Right cardiac atrium (tissue), 5 donors: ENCODE results near the gene GPER1. TPM values are rescaled to one million over a fixed set of nuclear protein-coding genes. Genes with fewer than 3 reads are reported as not detected.

Experiments
- ATAC-seq, 2 donors: fragments of 200-7000 bp; cut with Tn5 transposase; one replicate each; pipeline versions ENCODE4 v1.8.0 to v1.9.1; 2020; ENCODE audit warnings: moderate library complexity in 2 of 2, mild to moderate bottlenecking in 1 of 2
- DNase-seq, 3 donors: peaks; one replicate each; pipeline ENCODE4 v3.0.0-alpha.2; 2020
- H3K27ac ChIP-seq: one replicate; pipeline ENCODE4 v1.5.1; 2013; ENCODE audit warnings: mild to moderate bottlenecking, low read length, control low read depth, moderate library complexity
- H3K27me3 ChIP-seq: one replicate; pipeline ENCODE4 v1.6.1; 2013; ENCODE audit not compliant: control insufficient read depth, insufficient read depth
- H3K4me1 ChIP-seq: one replicate; pipeline ENCODE4 v1.6.1; 2013; ENCODE audit warnings: low read length; ENCODE audit not compliant: control insufficient read depth, insufficient read depth
- H3K4me3 ChIP-seq: one replicate; pipeline ENCODE4 v1.5.1; 2013; ENCODE audit warnings: low read length, control low read depth
- H3K9me3 ChIP-seq: one replicate; pipeline ENCODE4 v1.6.1; 2013; ENCODE audit warnings: low read length; ENCODE audit not compliant: control insufficient read depth
- WGBS: extraction: QIAGEN DNeasy Blood & Tissue Kit; methylation state at CpG from one replicate; pipeline ENCODE4 v1.1.7; 2013; 5-methylcytosine and 5-hydroxymethylcytosine counted together
- intact Hi-C, 4 donors: fragments of 100-400 bp; cut with DNase I; formaldehyde crosslinking; loops; one replicate each; pipeline versions ENCODE4 v1.11.0 to v1.14.0; 2022 to 2023
- polyA plus RNA-seq: library from polyadenylated mRNA; stranded (reverse); fragments of 200-250 nt; gene quantifications from one replicate; pipeline ENCODE4 v1.2.3, GENCODE V29; 2013
- total RNA-seq, 4 donors: library from RNA; stranded (reverse); fragmentation: NEBNext Ultra II Directional; extraction: Animal tissue kit (Norgen Biotek cat#: 25700); gene quantifications; one replicate each; pipeline ENCODE4 v1.2.1, GENCODE V29; 2021
- donor health status: healthy with polysubstance abuse.
- donor health status: DM: no; HTN: yes; CAD: no.
- donor health status: DM: no; HTN: no; CAD: no.
- donor health status: DM: no; HTN: yes; CAD: no; lungs with severe emphysema.
- donor health status: DM: yes; HTN: yes; CAD: no.

Gene GPER1
- total and polyA plus RNA-seq, 5 donors = 3.0 to 6.7 (median 4.3) TPM

- DNase-seq (peak; percentile 42 to 72 (median 61)), ATAC-seq (peak; percentile 50 to 52)
- Histone ChIP-seq H3K4me3 (no peak overlapping the region), H3K27me3 (no peaks in the 10 kb centered on the region), H3K27ac (no peak overlapping the region), H3K4me1 (no peaks in the 10 kb centered on the region), H3K9me3 (no peaks in the 10 kb centered on the region)
- WGBS = 61% methylated on average over 23 of the region's 23 CpGs
- intact Hi-C loops = no loop called here
These were observed 37.1 kb downstream of the GPER1 start for GRCh38 chr7:1124816-1125602.

- WGBS = 97% methylated on average over 16 of the region's 16 CpGs
- Histone ChIP-seq H3K4me3 (no peak overlapping the region), H3K9me3 (no peaks in the 10 kb centered on the region), H3K4me1 (no peaks in the 10 kb centered on the region), H3K27ac (no peak overlapping the region), H3K27me3 (no peaks in the 10 kb centered on the region)
- intact Hi-C loops = no loop called here
- peak in 2 of 3 donors; percentile 36 to 55 for DNase-seq
- ATAC-seq = no peak
These were observed 37.7 kb downstream of the GPER1 start for GRCh38 chr7:1125603-1125969.

GRCh38 chr7:1127001-1127400, 39.1 kb downstream of the GPER1 start:
- H3K9me3 ChIP-seq = no peaks in the 10 kb centered on the region
- no peak for ATAC-seq
- H3K27ac ChIP-seq = no peak overlapping the region

GRCh38 chr7:1129431-1129830, 41.5 kb downstream of the GPER1 start:
- 94% methylated on average over 13 of the region's 13 CpGs for WGBS
- ATAC-seq (no peak), DNase-seq (peak in 1 of 3 donors; percentile 20)
- intact Hi-C loops = no loop called here
- Histone ChIP-seq H3K4me3 (no peak overlapping the region), H3K9me3 (no peaks in the 10 kb centered on the region), H3K27me3 (no peaks in the 10 kb centered on the region), H3K4me1 (no peaks in the 10 kb centered on the region), H3K27ac (no peak overlapping the region)

More at GRCh38 chr7:1127001-1127400, 39.1 kb downstream of the GPER1 start:
- DNase-seq = peak in 1 of 3 donors; percentile 1
- no peaks in the 10 kb centered on the region for H3K27me3 ChIP-seq
- H3K4me3 ChIP-seq = no peak overlapping the region
- 93% methylated on average over 7 of the region's 7 CpGs for WGBS
- H3K4me1 ChIP-seq = no peaks in the 10 kb centered on the region
- intact Hi-C loops = no loop called here

GRCh38 chr7:1130021-1130990, 42.4 kb downstream of the GPER1 start:
- H3K27me3 ChIP-seq = no peaks in the 10 kb centered on the region
- H3K4me3 ChIP-seq = no peak overlapping the region
- peak in 1 of 3 donors; percentile 50 for DNase-seq
- 95% methylated on average over 26 of the region's 26 CpGs for WGBS
- H3K27ac ChIP-seq = no peak overlapping the region
- no peaks in the 10 kb centered on the region for H3K9me3 ChIP-seq
- H3K4me1 ChIP-seq = no peaks in the 10 kb centered on the region
- intact Hi-C loops = no loop called here
- ATAC-seq = peak; percentile 20 to 31

- no peaks in the 10 kb centered on the region for H3K27me3 ChIP-seq
- no peaks in the 10 kb centered on the region for H3K9me3 ChIP-seq
- intact Hi-C loops = no loop called here
- ATAC-seq (no peak), DNase-seq (no peak)
- H3K27ac ChIP-seq = no peak overlapping the region
- WGBS = 80% methylated on average over 2 of the region's 2 CpGs
- no peaks in the 10 kb centered on the region for H3K4me1 ChIP-seq
- H3K4me3 ChIP-seq = no peak overlapping the region
These were observed 43.8 kb downstream of the GPER1 start for GRCh38 chr7:1131471-1132265.

GRCh38 chr7:1134951-1135350, 47.0 kb downstream of the GPER1 start:
- peaks cover 6% of the 10 kb centered on the region for H3K4me1 ChIP-seq
- ATAC-seq = no peak
- DNase-seq = peak in 1 of 3 donors; percentile 6
- 61% methylated on average over 7 of the region's 7 CpGs for WGBS
- intact Hi-C loops = loop anchor here in 1 of 4 donors (5.0 kb wide), 1 partner anchor 38 kb away; no protein-coding TSS in a partner anchor
- no peaks in the 10 kb centered on the region for H3K9me3 ChIP-seq
- no peaks in the 10 kb centered on the region for H3K27me3 ChIP-seq
- H3K4me3 ChIP-seq = no peak overlapping the region
- H3K27ac ChIP-seq = peak overlapping the region; percentile 36

GRCh38 chr7:1136841-1137516, 49.1 kb downstream of the GPER1 start:
- Histone ChIP-seq H3K27me3 (no peaks in the 10 kb centered on the region), H3K4me1 (peaks cover 6% of the 10 kb centered on the region), H3K4me3 (peak overlapping the region; percentile 76), H3K27ac (no peak overlapping the region), H3K9me3 (no peaks in the 10 kb centered on the region)
- ATAC-seq = no peak
- DNase-seq = peak in 1 of 3 donors; percentile 1
- intact Hi-C loops = loop anchor here in 1 of 4 donors (5.0 kb wide), 1 partner anchor 40 kb away; no protein-coding TSS in a partner anchor
- whole genome bisulfite sequencing = 22% methylated on average over 9 of the region's 9 CpGs

GRCh38 chr7:1137517-1138167, 49.7 kb downstream of the GPER1 start:
- WGBS = 8% methylated on average over 51 of the region's 51 CpGs
- no peaks in the 10 kb centered on the region for H3K27me3 ChIP-seq
- H3K4me3 ChIP-seq = peak overlapping the region; percentile 76
- H3K27ac ChIP-seq = no peak overlapping the region
- ATAC-seq = peak; percentile 83 to 90
- H3K4me1 ChIP-seq = peaks cover 6% of the 10 kb centered on the region
- DNase-seq = no peak
- no peaks in the 10 kb centered on the region for H3K9me3 ChIP-seq
- intact Hi-C loops = loop anchor here in 1 of 4 donors (5.0 kb wide), 1 partner anchor 40 kb away; no protein-coding TSS in a partner anchor
